HG03095 (cell line): ENCODE data around the gene NRG3.

ENCODE experiments used
- ATAC-seq: cut with Tn5 transposase; IDR thresholded peaks from one replicate; pipeline ENCODE4 v1.9.1; 2021; ENCODE audit warnings: moderate library complexity; ENCODE audit not compliant: unreplicated experiment

The NRG3 gene

DNA sequence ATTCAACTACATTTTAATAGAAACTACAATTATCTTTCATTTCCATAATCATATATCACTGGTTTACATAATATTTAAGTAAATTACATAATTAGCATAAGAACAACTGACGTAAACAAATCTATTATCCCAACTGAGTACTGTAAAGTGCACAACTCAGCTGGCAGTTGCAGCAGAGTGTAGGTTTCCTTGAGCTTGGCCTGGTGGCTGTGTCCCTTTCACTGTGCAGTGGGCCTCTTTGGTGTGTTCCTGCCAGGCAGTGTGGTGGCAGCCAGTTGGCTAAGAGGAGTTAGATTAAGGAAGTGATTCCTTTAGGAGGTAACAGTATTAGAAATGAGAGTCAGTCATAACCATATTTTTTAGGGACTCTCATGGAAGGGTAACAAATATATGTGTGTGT, 7.0 kb downstream of the NRG3 start:
- ATAC-seq: no peak

DNA sequence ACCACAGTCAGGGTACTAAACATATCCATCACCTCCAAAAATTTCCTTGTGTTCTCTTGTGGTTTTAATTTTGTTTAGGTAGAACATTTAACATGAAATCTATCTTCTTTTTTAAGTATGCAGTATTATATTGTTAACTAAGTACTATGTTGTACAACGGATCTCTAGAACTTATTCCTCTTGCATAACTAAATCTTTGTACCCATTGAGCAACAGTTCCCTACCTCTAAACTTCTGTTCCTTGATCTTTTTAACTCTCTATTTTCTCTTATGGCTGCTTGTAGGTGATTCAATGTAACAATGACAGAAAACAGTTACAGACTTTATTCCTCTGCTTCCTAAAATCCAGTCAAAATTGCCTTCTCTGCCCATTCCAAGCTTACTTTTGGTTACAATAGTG, 9.9 kb downstream of the NRG3 start:
- ATAC-seq: no peak

DNA sequence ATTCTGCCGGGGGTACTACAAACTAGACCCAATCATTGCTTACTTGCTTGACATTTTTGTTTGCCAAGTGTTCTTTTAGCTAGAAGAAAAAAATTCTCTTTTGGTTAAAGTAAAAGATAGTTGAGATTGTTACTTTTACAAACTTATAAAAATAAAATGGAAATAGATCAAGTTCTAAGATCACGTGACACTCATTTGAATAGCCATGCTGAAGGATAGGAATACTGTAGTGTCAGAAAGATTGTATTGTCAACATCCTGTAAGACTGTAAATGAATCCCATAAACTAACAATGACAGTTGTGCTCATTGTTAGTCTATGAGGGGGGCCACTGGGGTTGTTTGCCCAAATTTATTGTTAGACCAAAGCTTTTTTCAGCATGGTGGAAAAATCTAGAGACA, 10.5 kb downstream of the NRG3 start:
- no peak for ATAC-seq

DNA sequence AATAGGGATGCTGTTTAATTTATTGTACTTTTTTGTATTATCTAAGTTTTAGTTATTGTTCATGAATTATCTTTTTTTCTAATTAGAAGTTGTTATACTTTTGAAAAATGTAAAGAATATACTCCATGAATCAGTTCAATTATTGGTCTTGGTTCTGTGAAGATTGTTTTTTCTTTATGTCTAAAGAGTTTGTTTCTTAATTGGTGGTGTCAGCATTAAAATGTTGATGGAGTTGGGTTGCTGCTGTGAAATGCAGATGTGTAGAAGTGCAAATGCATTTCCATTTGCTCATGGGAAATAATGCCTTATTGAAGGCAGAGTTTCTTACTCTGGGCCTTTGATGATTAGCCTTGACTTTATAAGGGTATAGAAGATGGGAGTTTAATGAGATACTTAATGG, 11.9 kb downstream of the NRG3 start:
- ATAC-seq: no peak

DNA sequence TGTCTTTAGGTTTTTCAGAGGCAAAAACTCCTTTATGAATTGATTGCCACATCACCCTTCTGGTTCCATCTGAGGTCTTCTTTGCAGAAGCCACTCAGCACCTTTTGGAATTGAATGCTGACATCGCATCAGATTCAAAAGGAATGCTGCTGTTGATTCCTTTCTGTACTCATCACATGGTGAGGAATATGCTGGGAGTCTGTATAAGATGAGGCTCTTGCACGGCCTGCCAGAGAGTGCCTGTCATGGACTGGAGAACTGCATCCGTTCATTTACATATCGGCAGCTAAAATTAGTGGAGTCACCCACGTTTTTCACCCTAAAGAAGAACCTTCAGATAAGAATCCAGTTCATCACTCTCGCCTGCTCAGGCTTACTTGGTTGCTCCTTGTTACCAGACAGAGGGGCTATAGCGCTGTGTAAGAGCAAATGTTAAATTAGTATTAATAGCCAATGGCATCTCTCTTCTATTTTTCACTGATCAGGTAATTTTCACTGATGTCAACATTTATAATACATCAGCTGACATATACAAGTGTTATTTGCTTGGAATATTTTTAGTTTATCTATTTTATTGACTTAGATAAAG, 14.3 kb downstream of the NRG3 start:
- ATAC-seq: no peak

DNA sequence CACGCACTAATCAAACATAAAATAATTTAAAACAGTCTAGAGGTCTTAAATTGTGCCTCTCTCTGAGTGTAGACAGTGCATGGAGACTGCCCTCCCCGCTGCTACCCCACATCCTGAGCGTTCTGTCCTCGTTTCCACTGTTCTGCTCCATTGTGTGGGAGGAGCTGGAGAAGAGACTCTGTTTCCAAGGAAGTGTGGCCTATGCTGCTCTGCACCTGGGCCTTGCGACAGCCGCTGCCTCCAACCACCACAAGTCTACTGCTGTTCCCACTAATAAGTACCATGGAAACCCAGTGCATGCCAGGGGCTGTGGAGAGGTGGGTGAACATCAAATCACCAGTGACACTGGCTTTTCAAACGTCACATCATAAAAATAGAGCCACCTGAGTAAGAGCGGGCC, 19.6 kb downstream of the NRG3 start:
- no peak for ATAC-seq

DNA sequence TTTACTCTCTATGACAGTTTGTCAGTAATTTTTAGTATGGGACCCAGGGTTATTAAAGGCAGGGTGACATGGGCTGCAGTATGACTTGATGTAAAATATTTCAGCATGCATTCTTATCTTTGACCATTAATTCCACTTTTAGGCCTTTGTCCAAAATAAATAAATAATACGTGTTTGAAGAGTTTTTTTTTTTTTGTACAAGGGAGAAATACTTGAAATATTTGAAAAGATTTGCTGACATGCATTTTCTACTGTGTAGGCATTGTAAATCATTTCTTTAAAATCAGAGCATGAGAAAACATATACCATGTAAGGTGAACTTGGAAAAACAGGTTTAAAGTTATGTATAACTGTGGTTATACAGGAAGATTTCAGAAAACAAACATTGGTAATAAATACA, 23.5 kb downstream of the NRG3 start:
- ATAC-seq: no peak

DNA sequence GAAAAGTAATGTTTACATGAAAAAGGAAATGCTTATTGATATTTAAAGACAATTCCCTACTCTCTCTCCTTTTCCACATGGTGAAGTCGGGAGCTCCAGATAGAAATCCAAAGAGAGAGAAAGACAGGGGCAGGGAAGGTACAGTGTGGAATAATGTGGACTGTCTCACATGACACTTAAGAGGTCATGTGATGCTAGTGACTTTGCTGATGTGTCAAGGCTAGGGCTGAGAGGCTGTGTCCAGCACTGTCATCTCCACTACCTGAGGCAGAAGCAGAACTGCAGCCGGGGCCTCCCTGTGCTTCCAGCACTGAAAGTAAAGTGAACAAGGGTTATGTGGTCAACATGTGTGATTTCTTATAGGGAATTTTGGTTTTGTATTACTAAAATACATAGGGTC, 26.0 kb downstream of the NRG3 start:
- no peak for ATAC-seq

DNA sequence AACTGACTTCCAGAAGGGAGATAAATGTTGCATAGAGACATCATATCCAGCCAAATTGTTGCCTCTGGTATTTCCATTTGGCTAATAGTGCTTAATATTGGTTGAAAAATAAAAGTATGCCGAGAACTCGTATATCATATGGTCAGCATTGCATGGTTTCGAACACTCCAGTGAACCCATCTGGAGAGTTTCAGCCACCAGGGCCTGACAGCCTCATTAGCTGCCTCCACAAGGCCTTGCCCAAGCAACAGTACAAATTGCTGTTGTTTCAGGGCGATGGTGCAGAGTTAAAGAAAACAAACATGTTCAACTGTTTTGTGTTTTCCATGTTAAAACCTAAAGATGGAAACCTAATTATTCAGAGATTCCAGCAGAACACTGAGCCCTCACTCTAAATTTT, 28.5 kb downstream of the NRG3 start:
- ATAC-seq: no peak

DNA sequence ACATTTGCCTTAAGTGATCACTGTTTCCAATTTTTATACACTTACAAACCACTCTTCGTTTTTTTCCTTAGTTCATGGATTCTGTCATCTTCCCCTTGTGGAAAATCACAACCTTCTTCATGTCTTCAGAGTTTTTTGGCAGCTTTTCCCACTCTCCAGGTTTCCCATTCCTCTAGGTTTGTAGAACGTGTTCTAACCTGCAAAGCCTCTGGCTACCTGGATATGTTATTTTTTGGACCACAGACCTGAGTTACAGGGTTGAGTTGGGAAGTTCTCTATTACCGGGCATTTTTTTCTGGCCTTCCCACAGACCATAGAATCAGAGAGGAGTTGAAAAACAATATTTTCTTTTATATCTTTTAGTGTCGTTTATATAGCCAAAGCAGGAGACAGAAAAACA, 30.2 kb downstream of the NRG3 start:
- ATAC-seq: no peak

DNA sequence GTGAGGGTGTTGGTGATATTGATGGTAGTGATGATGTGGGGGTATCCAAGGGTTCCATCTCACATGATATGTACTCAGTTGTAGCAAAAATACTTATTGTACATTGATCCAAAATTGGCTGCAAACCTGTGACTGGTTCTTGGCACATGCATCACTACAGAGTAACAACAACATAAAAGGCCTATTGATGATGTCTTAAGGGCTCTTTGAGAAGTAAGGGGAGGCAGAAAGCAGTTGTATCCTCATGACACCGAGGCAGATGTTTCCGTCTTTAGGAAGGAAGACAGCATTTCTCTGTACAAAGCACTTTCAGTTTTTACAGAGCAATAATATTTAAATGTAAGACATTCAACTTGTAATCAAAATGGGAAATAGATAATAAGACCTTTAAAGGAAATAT, 34.5 kb downstream of the NRG3 start:
- ATAC-seq: no peak

DNA sequence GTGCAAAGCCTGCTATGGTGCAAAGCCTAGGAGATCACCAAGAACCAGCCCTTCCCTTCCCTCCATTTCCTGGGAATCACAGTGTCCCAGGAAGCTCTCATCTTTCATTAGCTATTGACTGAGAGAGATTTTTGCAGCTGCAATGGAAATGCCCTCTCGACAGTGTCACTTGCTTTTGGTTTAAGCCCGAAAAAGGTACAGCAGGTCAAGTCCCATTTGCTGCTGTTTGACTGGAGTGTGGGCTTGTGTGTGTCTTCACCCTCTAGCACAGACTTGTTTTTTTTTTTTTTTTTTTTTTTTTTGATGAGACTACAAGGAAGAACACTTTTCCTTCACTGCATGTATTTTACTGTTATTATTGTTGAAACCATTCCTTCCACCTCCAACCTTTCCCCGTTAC, 36.3 kb downstream of the NRG3 start:
- ATAC-seq: no peak

DNA sequence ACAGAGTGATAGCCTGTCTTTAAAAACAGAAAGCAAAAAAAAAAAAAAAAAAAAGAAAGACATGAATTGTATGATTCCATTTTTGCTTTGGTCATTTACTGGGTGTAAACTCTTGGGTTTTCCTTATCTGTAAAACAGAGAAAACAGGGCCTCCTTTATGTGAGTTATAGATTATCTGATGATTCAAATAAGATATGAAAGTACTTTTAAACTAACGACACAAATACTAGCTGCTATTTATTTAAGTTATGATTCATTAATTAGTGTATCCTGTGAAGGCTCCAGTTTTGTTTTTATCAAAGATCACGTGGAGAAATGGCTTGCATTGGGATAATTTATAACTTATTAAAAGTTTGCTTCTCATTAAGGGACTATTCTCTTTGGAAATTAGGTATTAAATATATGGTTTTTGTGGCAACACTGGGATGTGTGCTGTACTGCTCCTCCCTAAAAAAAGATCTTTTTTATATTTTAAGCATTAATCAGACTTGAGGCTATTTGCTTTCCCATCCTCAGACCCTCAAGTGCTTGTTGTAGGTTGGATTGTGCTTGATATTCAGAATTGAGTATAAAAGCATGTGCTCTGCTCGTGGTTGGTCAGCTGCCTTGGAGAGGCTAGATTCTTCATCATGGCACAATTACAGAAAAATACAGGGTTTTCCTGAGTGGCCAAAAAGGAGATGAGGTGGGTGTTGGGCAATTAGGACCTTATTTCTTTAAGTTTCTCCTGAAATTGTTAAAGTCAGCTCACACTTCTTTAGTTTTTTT, 39.9 kb downstream of the NRG3 start:
- no peak for ATAC-seq

DNA sequence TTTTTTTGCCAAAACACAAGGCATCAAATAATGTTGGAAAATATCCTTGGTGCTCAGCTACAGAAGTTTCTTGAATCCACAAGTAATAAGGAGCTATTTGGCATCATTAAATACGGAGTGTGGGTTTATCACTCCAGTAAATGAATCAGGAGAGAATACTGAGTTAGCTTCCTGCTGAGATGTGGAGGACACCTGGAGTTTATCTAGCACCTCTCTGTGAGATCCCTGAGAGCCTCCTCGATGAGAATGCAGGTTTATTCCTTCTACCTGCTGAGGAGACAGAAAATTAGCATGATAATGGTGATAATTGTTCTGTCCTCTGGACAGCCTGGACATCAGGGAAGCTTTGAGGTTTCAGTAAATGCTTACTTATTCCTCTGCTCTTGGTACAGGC, 40.5 kb downstream of the NRG3 start:
- ATAC-seq: no peak

DNA sequence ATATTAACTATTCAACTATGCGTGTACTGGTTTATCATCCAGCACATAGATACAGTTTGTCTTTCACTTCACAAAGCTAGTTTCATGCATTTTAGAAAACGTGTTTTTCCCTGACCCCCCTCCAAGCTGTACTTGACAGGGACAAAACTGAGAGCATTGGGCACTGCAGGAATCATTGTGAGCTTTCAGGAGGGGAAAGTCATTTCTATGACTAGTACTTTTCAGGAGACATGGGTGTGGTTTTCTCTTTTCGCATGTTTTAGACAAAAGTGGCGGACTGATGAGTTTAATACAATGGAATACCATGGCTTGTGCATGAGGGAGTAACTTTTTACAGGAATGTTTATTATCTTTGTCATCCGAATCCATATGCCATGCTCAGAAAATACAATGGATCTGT, 42.7 kb downstream of the NRG3 start:
- no peak for ATAC-seq

DNA sequence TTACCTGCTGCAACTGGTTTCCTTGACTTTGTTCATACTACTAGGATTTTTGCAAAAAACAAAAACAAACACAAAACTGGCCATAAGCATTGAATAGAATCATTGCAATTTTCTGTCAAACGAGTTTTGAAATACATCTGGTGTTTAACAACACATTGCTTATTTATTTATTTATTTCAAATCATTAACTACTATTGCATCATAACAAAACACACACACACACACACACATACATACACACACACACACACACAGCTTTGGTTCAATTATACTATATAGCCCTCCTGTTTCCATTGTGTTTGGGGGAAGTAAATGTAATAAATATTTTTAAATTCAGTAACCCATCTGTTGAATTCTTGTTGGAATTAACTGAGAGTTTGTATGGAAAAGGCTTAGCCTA, 43.8 kb downstream of the NRG3 start:
- no peak for ATAC-seq

DNA sequence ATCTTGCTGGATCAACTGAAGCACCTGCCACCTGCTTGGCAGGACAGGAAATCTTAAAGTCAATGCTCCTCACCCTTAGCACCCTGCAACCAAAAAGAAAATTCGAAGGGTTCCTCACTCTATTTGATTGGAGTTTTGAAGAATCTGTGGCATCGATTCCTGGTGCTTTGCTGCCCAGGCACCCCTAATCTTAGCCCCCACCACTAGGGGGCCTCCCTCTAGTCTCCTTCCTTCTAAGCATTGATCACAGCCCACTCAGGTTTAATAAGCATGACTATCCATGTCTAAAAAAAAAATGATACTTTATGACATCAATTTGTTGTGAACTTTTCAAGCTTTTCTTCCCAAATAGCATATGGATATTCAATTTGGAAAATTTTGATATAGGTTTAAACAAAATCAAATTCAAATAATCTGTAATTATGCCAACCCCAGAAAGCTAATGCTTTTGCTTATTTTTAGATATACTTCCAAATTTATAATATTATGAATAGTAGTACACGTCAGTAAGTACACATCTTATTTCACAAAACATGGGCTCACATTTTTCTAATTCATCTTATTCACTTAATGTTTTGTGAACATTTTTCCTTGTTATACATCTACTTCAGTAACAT, 45.3 kb downstream of the NRG3 start:
- ATAC-seq: no peak

DNA sequence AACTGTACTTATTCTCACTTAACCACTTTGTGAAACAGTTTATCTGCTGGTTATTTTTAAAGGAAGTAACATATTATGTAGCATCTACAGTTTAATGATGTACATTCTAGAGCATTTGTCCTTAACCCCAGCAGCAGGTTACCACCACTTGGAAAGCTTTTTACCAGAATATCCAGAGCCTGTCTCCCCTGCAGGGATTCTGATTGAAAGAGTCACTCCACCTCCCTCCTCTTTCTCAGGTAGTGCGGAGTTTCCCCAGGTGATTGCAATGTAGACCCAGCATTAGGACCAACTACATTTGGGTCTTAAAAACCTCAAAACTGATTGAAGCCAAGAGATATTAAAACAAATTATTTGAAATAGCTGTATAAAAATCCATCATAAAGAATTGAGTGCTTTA, 53.1 kb downstream of the NRG3 start:
- no peak for ATAC-seq

DNA sequence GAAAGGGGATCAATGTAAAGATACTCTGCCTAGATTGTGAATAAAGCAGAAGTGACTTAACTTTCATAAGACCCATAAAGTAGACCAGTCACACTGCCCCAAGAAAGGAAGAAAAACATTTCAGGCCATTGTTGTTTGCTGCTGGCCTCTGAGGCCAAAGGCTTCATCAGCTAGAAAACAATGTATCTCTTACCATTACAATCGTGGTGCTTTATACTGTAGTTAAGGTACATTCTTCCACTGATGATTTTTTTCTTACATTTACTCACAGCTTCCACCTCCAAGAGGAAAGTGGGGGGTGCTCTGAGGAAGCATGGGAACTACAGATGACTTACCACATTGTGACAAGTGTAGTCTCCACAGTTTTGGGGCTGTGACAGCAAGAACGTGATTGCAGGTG, 68.6 kb downstream of the NRG3 start:
- no peak for ATAC-seq

DNA sequence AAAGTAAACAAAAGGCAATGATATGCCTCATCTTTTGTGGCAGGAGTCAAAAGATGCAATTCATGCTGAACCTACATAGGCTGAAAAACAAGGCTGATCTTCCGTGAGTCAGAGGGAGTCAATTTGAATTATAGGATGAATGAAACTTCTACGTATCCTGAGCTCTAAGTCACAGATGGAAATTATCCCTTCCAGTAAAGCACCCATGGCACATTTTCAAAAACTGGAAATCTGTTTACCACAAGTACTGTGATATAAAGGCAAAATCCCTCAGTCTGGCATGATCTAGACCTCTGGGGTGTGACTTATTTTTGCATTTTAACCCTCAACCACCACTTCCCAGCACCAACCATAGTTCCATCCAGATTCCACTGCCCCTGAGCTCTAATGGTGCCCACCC, 69.6 kb downstream of the NRG3 start:
- no peak for ATAC-seq

DNA sequence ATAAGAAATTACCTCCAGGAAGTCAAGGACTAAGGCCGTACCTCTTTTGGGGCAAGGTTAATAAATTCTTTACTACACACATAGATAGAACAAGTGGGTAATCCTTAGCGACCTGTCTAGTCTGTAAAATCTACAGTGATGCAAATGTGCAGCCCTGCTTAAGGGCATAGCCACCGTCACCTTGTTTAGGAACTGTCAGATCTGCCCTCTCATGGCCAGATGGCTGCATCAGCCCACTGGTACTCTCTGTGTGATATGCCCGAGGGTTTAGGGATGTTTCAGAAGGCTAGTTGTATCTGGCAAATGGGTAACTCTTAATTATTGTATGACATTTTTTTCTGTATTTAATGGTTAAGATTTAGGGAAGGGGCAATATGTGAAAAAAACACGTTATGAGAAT, 74.3 kb downstream of the NRG3 start:
- no peak for ATAC-seq

DNA sequence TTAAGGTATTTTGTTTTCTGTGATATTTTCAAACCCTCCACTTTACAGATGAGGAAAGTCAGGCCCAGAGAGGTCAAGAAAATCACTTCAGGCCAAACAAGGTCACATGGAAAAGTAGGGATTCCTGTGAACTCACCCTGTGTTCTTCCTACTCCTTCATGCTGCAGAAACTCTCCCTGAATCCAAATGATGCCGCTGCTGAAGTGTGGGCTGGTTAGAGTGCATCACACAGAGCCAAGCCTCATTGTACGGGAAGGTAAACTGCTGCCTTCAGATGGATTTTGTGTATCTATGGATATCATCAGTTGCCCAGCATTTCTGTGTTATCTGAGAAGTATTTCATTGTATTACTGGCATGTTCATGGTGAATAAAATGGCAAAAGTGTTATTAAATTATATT, 75.4 kb downstream of the NRG3 start:
- ATAC-seq: no peak

DNA sequence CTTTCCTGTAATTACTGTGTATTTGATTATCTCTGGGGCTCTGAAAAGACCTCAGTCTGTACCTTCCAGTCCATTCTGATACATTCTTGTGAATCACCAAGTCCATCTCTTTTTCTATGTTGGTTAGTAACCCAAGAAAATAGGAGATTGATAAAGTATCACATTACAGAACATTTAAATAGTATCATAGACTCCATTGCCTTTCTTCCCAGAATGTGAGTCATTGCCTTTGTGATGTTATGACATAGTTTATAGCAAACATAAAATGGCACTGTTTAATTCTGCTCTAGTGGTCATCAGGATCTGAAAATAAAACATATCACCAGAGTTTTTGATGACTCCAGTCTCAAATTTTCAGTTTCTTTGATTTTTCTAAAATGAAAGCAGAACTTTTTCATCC, 78.4 kb downstream of the NRG3 start:
- ATAC-seq: no peak
